WERI-Rb-1 (cell line): ENCODE measurements around the gene REPS1.

Experiments used
- DNase-seq: peaks from one replicate; pipeline ENCODE4 v3.0.0-alpha.2; 2020
- H3K27ac ChIP-seq: fragments of 250-450 bp; sonication (Bioruptor Pico); 2 replicates; pipeline ENCODE4 v1.5.1; 2020; ENCODE audit warnings: mild to moderate bottlenecking, moderate library complexity
- H3K27me3 ChIP-seq: fragments of 250-450 bp; sonication (Bioruptor Pico); 2 replicates; pipeline ENCODE4 v1.5.1; 2021; ENCODE audit warnings: mild to moderate bottlenecking, low read depth, moderate library complexity; ENCODE audit not compliant: insufficient read depth, severe bottlenecking
- H3K36me3 ChIP-seq: fragments of 250-450 bp; sonication (Bioruptor Pico); 2 replicates; pipeline ENCODE4 v1.5.1; 2020; ENCODE audit warnings: mild to moderate bottlenecking, moderate library complexity
- H3K4me3 ChIP-seq: 2 replicates; pipeline ENCODE4 v1.5.1; 2011; ENCODE audit warnings: low read depth, mild to moderate bottlenecking, control low read depth, low read length
- H3K9me3 ChIP-seq: fragments of 250-450 bp; sonication (Bioruptor Pico); 2 replicates; pipeline ENCODE4 v1.5.1; 2021; ENCODE audit warnings: mild to moderate bottlenecking, moderate library complexity; ENCODE audit not compliant: severe bottlenecking
- TF ChIP-seq, protein P1 (sequence below): IDR thresholded peaks from 2 replicates; pipeline ENCODE4 v1.5.1; 2011; ENCODE audit warnings: low read depth, mild to moderate bottlenecking, control low read depth, inconsistent platforms, low read length

The REPS1 gene

DNA sequence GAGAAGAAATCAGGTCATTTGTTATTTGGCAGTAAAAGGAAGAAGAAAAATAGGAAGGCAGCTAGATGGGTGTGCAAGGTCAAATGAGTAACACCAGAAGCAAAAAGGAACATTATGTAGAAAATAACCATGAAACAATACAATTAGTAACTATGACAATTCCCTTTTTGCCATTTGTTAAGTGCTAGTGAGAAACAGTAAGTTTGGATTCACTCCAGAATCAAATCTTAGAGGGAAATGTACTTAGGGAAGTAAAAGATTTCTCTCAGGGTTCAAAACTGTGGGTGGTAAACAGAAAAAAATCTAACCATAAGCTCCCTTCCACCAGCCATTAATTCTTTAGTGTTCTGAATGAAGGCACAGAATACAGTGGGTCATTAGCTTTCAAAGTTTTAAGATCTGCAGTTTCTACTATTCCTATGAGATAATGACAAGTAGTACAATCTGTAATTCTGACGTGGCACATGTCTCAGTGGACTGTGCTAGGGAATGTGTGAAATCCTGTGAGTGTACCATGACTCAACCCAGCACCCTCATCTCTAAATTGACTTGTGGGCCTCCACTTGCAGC, 17.1 kb downstream of the REPS1 start:
- Histone ChIP-seq H3K27me3 (no peaks in the 10 kb centered on the region), H3K4me3 (no peak overlapping the region), H3K27ac (no peak overlapping the region), H3K9me3 (no peaks in the 10 kb centered on the region), H3K36me3 (no peaks in the 10 kb centered on the region)
- TF ChIP-seq, protein P1, sequence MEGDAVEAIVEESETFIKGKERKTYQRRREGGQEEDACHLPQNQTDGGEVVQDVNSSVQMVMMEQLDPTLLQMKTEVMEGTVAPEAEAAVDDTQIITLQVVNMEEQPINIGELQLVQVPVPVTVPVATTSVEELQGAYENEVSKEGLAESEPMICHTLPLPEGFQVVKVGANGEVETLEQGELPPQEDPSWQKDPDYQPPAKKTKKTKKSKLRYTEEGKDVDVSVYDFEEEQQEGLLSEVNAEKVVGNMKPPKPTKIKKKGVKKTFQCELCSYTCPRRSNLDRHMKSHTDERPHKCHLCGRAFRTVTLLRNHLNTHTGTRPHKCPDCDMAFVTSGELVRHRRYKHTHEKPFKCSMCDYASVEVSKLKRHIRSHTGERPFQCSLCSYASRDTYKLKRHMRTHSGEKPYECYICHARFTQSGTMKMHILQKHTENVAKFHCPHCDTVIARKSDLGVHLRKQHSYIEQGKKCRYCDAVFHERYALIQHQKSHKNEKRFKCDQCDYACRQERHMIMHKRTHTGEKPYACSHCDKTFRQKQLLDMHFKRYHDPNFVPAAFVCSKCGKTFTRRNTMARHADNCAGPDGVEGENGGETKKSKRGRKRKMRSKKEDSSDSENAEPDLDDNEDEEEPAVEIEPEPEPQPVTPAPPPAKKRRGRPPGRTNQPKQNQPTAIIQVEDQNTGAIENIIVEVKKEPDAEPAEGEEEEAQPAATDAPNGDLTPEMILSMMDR = no peak
- DNase-seq = no peak

DNA sequence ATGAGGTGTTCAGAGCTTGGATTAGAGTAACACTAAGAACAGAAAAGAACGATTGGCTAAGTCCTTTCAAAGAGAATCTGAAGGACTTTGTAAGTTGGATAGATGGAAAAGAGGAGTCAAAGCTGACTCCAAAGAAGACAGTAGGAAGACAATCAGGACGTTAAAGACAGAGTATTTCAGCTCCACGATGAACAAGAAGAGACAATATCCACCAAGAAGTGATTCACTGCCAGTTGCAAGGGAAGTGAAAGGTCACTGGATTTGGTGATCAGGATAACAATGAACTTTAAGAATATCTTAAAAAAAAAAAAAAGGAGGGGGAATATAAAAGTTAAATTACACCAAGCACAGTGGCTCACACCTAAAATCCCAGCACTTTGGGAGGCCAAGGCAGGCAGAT, 17.9 kb downstream of the REPS1 start:
- DNase-seq = no peak
- TF ChIP-seq, protein P1 = no peak
- Histone ChIP-seq H3K27ac (no peak overlapping the region), H3K9me3 (no peaks in the 10 kb centered on the region), H3K27me3 (no peaks in the 10 kb centered on the region), H3K36me3 (no peaks in the 10 kb centered on the region), H3K4me3 (no peak overlapping the region)

DNA sequence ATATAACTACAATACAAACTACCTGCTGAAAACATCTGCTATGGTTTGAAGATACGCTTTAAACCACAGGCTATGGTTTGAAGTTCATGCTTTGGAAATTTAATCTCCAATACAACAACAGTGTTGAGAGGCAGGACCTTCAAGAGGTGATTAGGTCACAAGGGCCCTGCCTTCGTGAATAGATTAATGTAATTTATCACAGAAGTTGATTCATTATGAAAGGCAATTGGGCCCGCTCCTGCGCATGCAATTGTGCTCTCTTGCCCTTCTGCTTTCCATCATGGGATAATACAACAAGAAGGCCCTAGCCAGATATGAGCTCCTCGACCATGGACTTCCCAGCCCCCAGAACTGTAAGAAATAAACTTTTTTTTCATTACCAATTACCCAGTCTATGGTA, 21.2 kb downstream of the REPS1 start:
- H3K4me3 ChIP-seq = no peak overlapping the region
- H3K36me3 ChIP-seq = no peaks in the 10 kb centered on the region
- H3K27me3 ChIP-seq = no peaks in the 10 kb centered on the region
- TF ChIP-seq, protein P1 = no peak
- H3K9me3 ChIP-seq = no peaks in the 10 kb centered on the region
- no peak overlapping the region for H3K27ac ChIP-seq
- no peak for DNase-seq

DNA sequence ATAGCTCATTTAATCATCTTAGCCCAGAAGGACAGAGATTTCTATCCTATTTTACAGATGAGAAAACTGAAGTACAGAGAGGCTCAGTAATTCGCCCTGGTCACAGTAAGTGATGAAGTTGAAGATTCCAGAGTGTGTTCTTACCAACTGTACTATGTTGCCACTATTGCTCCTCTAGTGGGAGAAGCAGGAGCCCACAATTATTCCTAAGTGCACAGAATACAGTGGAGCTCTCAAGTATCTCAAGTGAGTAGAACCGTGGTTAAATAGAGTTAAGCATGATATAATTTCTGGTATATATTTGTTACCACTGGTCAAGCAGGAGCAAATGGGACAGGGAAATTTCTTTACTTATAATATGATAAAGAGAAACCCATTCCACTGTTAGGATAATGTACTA, 22.1 kb downstream of the REPS1 start:
- Histone ChIP-seq H3K9me3 (no peaks in the 10 kb centered on the region), H3K36me3 (no peaks in the 10 kb centered on the region)
- TF ChIP-seq, protein P1 = no peak

DNA sequence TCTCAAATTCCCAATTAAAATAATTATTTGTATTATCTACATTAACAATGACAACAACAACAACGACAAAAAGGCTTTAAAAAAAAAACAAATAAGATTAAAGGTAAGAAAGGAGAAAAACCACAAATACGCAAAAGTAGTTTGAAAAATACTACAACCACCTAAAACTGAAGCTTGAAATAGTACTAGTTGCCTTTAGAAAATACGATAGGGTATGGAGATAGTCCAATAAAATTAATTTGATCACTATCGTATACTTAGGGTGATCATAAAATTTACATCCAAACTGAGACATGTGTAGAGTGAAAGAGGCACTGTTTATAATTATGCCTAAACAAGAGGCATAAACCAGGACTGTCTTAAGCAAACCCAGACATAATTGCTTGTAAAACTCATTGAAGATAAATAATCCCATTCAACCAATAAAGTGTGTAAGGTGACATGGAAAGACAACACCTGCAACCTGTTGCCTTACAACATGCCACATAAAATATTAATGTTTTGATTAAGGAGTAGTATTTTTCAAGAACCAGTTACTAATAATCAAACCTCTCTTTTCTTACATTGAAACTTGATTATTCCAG, 22.7 kb downstream of the REPS1 start:
- DNase-seq = no peak
- Histone ChIP-seq H3K27ac (no peak overlapping the region), H3K36me3 (no peaks in the 10 kb centered on the region), H3K27me3 (no peaks in the 10 kb centered on the region), H3K4me3 (no peak overlapping the region), H3K9me3 (no peaks in the 10 kb centered on the region)
- TF ChIP-seq, protein P1 = no peak

More for the DNA sequence above, 22.1 kb downstream of the REPS1 start:
- no peak for DNase-seq
- H3K4me3 ChIP-seq = no peak overlapping the region
- H3K27ac ChIP-seq = no peak overlapping the region
- no peaks in the 10 kb centered on the region for H3K27me3 ChIP-seq

DNA sequence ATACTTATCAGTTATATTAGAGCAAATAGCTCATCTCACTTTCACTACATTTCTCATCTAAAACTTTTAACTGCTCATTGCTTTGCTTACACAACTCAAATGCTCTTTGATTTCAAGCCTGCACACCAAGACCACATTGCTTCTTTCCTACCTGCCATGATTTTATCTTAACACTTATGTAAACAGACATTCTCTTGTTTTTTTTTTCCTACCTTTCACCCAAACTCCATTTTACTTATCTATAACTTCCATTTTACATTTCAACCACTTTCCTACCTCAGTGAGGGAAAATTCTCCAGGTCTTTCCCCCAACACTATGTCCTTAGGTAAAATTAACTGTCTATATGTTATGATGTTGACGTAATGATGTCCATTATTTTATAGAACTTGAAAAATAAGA, 24.0 kb downstream of the REPS1 start:
- no peak for DNase-seq
- no peak overlapping the region for H3K27ac ChIP-seq

More for the DNA sequence above, 24.0 kb downstream of the REPS1 start:
- H3K9me3 ChIP-seq = no peaks in the 10 kb centered on the region
- no peaks in the 10 kb centered on the region for H3K36me3 ChIP-seq
- TF ChIP-seq, protein P1 = no peak
- no peaks in the 10 kb centered on the region for H3K27me3 ChIP-seq
- H3K4me3 ChIP-seq = no peak overlapping the region
